MCF 10A (cell line): ENCODE measurements around the gene RPUSD2. TPM values are rescaled to one million over a fixed set of nuclear protein-coding genes. Genes with fewer than 3 reads are reported as not detected.

ENCODE experiments used
- BruUV-seq: library from RNA; stranded (reverse); fragments of 400-500 nt; replicated peaks from 2 replicates; lab custom pipeline; 2021; lab: Mats Ljungman, UMichigan
- CTCF ChIA-PET: fragments of 300-600 bp; sonication (Branson Sonifier 250); formaldehyde crosslinking; extraction: SDS; loops from one replicate; lab custom pipeline; 2021; ENCODE audit warnings: antibody characterized with exemption, inconsistent platforms; lab: Yijun Ruan, JAX
- POLR2A ChIA-PET: fragments of 300-600, 350-650 bp; sonication (Branson Sonifier 250); formaldehyde crosslinking; extraction: SDS; loops from one replicate; lab custom pipeline; 2020; ENCODE audit warnings: antibody characterized with exemption, inconsistent platforms; lab: Yijun Ruan, JAX
- DNase-seq: peaks from one replicate; pipeline ENCODE4 v3.0.0-alpha.2; 2018; ENCODE audit not compliant: unreplicated experiment
- H3K27ac Mint-ChIP-seq: one replicate; pipeline ENCODE4 v1.8.0; 2022; ENCODE audit warnings: mild to moderate bottlenecking, low read depth, mixed read lengths; ENCODE audit not compliant: unreplicated experiment
- H3K27me3 Mint-ChIP-seq: one replicate; pipeline ENCODE4 v1.8.0; 2022; ENCODE audit warnings: mixed read lengths; ENCODE audit not compliant: insufficient read depth, unreplicated experiment
- H3K36me3 Mint-ChIP-seq: one replicate; pipeline ENCODE4 v1.8.0; 2022; ENCODE audit warnings: mild to moderate bottlenecking, moderate library complexity, mixed read lengths; ENCODE audit not compliant: insufficient read depth, unreplicated experiment
- H3K4me1 Mint-ChIP-seq: one replicate; pipeline ENCODE4 v1.8.0; 2022; ENCODE audit warnings: mixed read lengths; ENCODE audit not compliant: insufficient read depth, unreplicated experiment
- H3K4me3 Mint-ChIP-seq: one replicate; pipeline ENCODE4 v1.8.0; 2022; ENCODE audit warnings: mild to moderate bottlenecking, moderate library complexity, mixed read lengths; ENCODE audit not compliant: unreplicated experiment
- H3K9me3 Mint-ChIP-seq: one replicate; pipeline ENCODE4 v1.8.0; 2022; ENCODE audit warnings: mixed read lengths; ENCODE audit not compliant: unreplicated experiment
- CTCF ChIP-seq: fragments of 200-600 bp; IDR thresholded peaks from one replicate; pipeline ENCODE4 v1.8.0; 2022; ENCODE audit warnings: antibody characterized with exemption, mild to moderate bottlenecking; ENCODE audit not compliant: unreplicated experiment
- intact Hi-C: fragments of 100-400 bp; cut with micrococcal nuclease; formaldehyde crosslinking; loops from 2 replicates; pipeline ENCODE4 v1.14.1; 2022
- total RNA-seq: library from RNA; stranded (reverse); gene quantifications from 2 replicates; pipeline ENCODE4 v1.2.3, GENCODE V29; 2022

Gene RPUSD2
- total RNA-seq, 1 experiment from 2014 or later: 13.4 TPM

- intact Hi-C loops: no loop called here
These were observed 48.9 kb downstream of the RPUSD2 start for GRCh38 chr15:40618023-40618422.

GRCh38 chr15:40618906-40619305 lies 49.8 kb downstream of the RPUSD2 start:
- H3K4me3 Mint-ChIP-seq: no peak overlapping the region

More at GRCh38 chr15:40618023-40618422, 48.9 kb downstream of the RPUSD2 start:
- no TSS peak for BruUV-seq
- no peak for TF ChIP-seq CTCF
- peaks cover 6% of the 10 kb centered on the region for H3K36me3 Mint-ChIP-seq
- no peaks in the 10 kb centered on the region for H3K4me1 Mint-ChIP-seq
- H3K4me3 Mint-ChIP-seq: no peak overlapping the region
- ChIA-PET CTCF (no interaction called here), POLR2A (no interaction called here)
- H3K27me3 Mint-ChIP-seq: no peaks in the 10 kb centered on the region
- no peak for DNase-seq
- H3K27ac Mint-ChIP-seq: no peak overlapping the region
- H3K9me3 Mint-ChIP-seq: no peaks in the 10 kb centered on the region

GRCh38 chr15:40623361-40623760 lies 54.3 kb downstream of the RPUSD2 start:
- Mint-ChIP-seq H3K4me1 (no peaks in the 10 kb centered on the region), H3K27ac (no peak overlapping the region), H3K4me3 (no peak overlapping the region), H3K27me3 (no peaks in the 10 kb centered on the region), H3K36me3 (peaks cover 6% of the 10 kb centered on the region), H3K9me3 (no peaks in the 10 kb centered on the region)
- DNase-seq: no peak
- ChIA-PET CTCF (interaction anchor here (0.6 to 0.7 kb wide), 2 partner anchors 34 to 170 kb away, joined by 3 read pairs; no protein-coding TSS in a partner anchor), POLR2A (interaction anchor here (0.7 kb wide), 1 partner anchor 266 kb away, joined by 3 read pairs; no protein-coding TSS in a partner anchor)
- TF ChIP-seq CTCF: no peak
- intact Hi-C loops: no loop called here
- no TSS peak for BruUV-seq

More at GRCh38 chr15:40618906-40619305, 49.8 kb downstream of the RPUSD2 start:
- POLR2A ChIA-PET: no interaction called here
- DNase-seq: no peak
- TF ChIP-seq CTCF: no peak
- intact Hi-C loops: no loop called here
- Mint-ChIP-seq H3K27me3 (no peaks in the 10 kb centered on the region), H3K4me1 (no peaks in the 10 kb centered on the region), H3K36me3 (peaks cover 6% of the 10 kb centered on the region), H3K9me3 (no peaks in the 10 kb centered on the region), H3K27ac (no peak overlapping the region)
- no TSS peak for BruUV-seq
- CTCF ChIA-PET: no interaction called here

Other genes starting within 250 kb of the RPUSD2 start
- 14.9 and 15.7 TPM in 2 replicates for gene INAFM2, start 245.6 kb upstream of the RPUSD2 start, total RNA-seq
- 36.0 and 45.3 TPM in 2 replicates for gene CCDC9B, start 228.4 kb upstream of the RPUSD2 start, total RNA-seq
- not detected in 2 replicates for gene PHGR1, start 218.3 kb upstream of the RPUSD2 start, total RNA-seq
- gene DISP2, start 211.1 kb upstream of the RPUSD2 start, total RNA-seq: 1.8 and 2.1 TPM in 2 replicates
- 35.2 and 47.4 TPM in 2 replicates for gene KNSTRN, start 186.6 kb upstream of the RPUSD2 start, total RNA-seq
- gene IVD, start 163.5 kb upstream of the RPUSD2 start, total RNA-seq: 53.8 and 61.6 TPM in 2 replicates
- gene BAHD1, start 128.3 kb upstream of the RPUSD2 start, total RNA-seq: 14.9 and 15.1 TPM in 2 replicates
- 5.8 and 7.3 TPM in 2 replicates for gene CHST14, start 98.3 kb upstream of the RPUSD2 start, total RNA-seq
- gene CCDC32, start 4.3 kb upstream of the RPUSD2 start, total RNA-seq: 17.9 and 18.1 TPM in 2 replicates
- 7.9 and 11.4 TPM in 2 replicates for gene KNL1, start 24.9 kb downstream of the RPUSD2 start, total RNA-seq
- gene RAD51, start 125.9 kb downstream of the RPUSD2 start, total RNA-seq: 6.1 and 7.1 TPM in 2 replicates
- gene RMDN3, start 186.0 kb downstream of the RPUSD2 start, total RNA-seq: 31.8 and 36.1 TPM in 2 replicates
- gene GCHFR, start 194.8 kb downstream of the RPUSD2 start, total RNA-seq: 7.2 and 8.2 TPM in 2 replicates
- 0.26 and 0.52 TPM in 2 replicates for gene C15orf62, start 200.7 kb downstream of the RPUSD2 start, total RNA-seq
- 19.2 and 19.9 TPM in 2 replicates for gene ZFYVE19, start 237.8 kb downstream of the RPUSD2 start, total RNA-seq
- 55.1 and 58.1 TPM in 2 replicates for gene DNAJC17, start 238.2 kb downstream of the RPUSD2 start, total RNA-seq